IMR-90 (cell line): ENCODE data around the gene SYVN1. TPM values are rescaled to one million over a fixed set of nuclear protein-coding genes. Genes with fewer than 3 reads are reported as not detected.

Source experiments
- ATAC-seq: fragments of 200-7000 bp; cut with Tn5 transposase; 2 replicates; pipeline ENCODE4 v1.9.1; 2020; ENCODE audit warnings: low read depth, mild to moderate bottlenecking, moderate library complexity
- BruUV-seq: library from RNA; stranded (reverse); fragments of 400-500 nt; replicated peaks from 2 replicates; lab custom pipeline; 2021; lab: Mats Ljungman, UMichigan
- CTCF ChIA-PET: fragments of 300-600 bp; formaldehyde crosslinking; extraction: SDS; loops from one replicate; lab custom pipeline; 2021; ENCODE audit warnings: antibody characterized with exemption; lab: Yijun Ruan, JAX
- POLR2A ChIA-PET: fragments of 300-600 bp; sonication (Branson Sonifier 250); formaldehyde crosslinking; loops from one replicate; lab custom pipeline; 2022; ENCODE audit warnings: antibody characterized with exemption; ENCODE audit not compliant: unreplicated experiment; lab: Charles Lee
- DNase-seq: peaks from one replicate; pipeline ENCODE4 v3.0.0; 2013
- H2AFZ ChIP-seq: replicated peaks from 2 replicates; pipeline ENCODE3; 2013; ENCODE audit warnings: low read length, mild to moderate bottlenecking; ENCODE audit not compliant: poor library complexity
- H2AK5ac ChIP-seq: 2 replicates; pipeline ENCODE4 v1.6.1; 2013; ENCODE audit warnings: low read depth, low read length, inconsistent platforms
- H2AK9ac ChIP-seq: replicated peaks from 2 replicates; pipeline ENCODE3; 2013; ENCODE audit warnings: mild to moderate bottlenecking, low read depth, low read length, moderate library complexity; ENCODE audit not compliant: poor library complexity
- H2BK120ac ChIP-seq: 2 replicates; pipeline ENCODE4 v1.6.1; 2013; ENCODE audit warnings: low read depth, low read length, inconsistent platforms
- H2BK15ac ChIP-seq: 3 replicates; pipeline ENCODE4 v1.6.1; 2013; ENCODE audit warnings: low read depth, low read length, inconsistent platforms
- H2BK20ac ChIP-seq: 2 replicates; pipeline ENCODE4 v1.6.1; 2013; ENCODE audit warnings: low read depth, mild to moderate bottlenecking, inconsistent platforms, low read length, moderate library complexity
- H2BK5ac ChIP-seq: 2 replicates; pipeline ENCODE4 v1.6.1; 2013; ENCODE audit warnings: mild to moderate bottlenecking, low read depth, low read length, inconsistent platforms; ENCODE audit not compliant: poor library complexity, severe bottlenecking
- H3K14ac ChIP-seq: replicated peaks from 2 replicates; pipeline ENCODE4 v1.6.1; 2013; ENCODE audit warnings: low read depth, low read length, inconsistent platforms
- H3K18ac ChIP-seq: 2 replicates; pipeline ENCODE4 v1.6.1; 2013; ENCODE audit warnings: low read depth, low read length, control low read depth
- H3K23ac ChIP-seq: 2 replicates; pipeline ENCODE4 v1.6.1; 2013; ENCODE audit warnings: low read depth, low read length, inconsistent platforms
- H3K27ac ChIP-seq: 2 replicates; pipeline ENCODE4 v1.5.1; 2013; ENCODE audit warnings: mild to moderate bottlenecking, control low read depth, low read length; ENCODE audit not compliant: insufficient read depth
- H3K27me3 ChIP-seq: 2 replicates; pipeline ENCODE4 v1.6.1; 2013; ENCODE audit warnings: low read length; ENCODE audit not compliant: control insufficient read depth, insufficient read depth
- H3K36me3 ChIP-seq: 2 replicates; pipeline ENCODE4 v1.6.1; 2013; ENCODE audit warnings: low read length, mixed read lengths; ENCODE audit not compliant: control insufficient read depth, insufficient read depth
- H3K4ac ChIP-seq: 2 replicates; pipeline ENCODE4 v1.6.1; 2013; ENCODE audit warnings: low read depth, low read length, inconsistent platforms
- H3K4me1 ChIP-seq: 2 replicates; pipeline ENCODE4 v1.6.1; 2013; ENCODE audit warnings: low read length, mixed read lengths; ENCODE audit not compliant: control insufficient read depth, insufficient read depth
- H3K4me2 ChIP-seq: 2 replicates; pipeline ENCODE4 v1.6.1; 2013; ENCODE audit warnings: low read depth, mild to moderate bottlenecking, control low read depth, low read length, moderate library complexity
- H3K4me3 ChIP-seq: 2 replicates; pipeline ENCODE4 v1.5.1; 2013; ENCODE audit warnings: low read depth, mild to moderate bottlenecking, control low read depth, low read length, moderate library complexity; ENCODE audit not compliant: insufficient read depth
- H3K56ac ChIP-seq: 2 replicates; pipeline ENCODE4 v1.6.1; 2013; ENCODE audit warnings: low read length, inconsistent platforms; ENCODE audit not compliant: insufficient read depth; ENCODE audit errors: extremely low read depth
- H3K79me1 ChIP-seq, 2 experiments: 2 replicates each; pipeline ENCODE4 v1.6.1; 2013; ENCODE audit warnings: low read length in 2 of 2, inconsistent platforms in 1 of 2, low read depth in 1 of 2
- H3K9ac ChIP-seq: 2 replicates; pipeline ENCODE4 v1.6.1; 2013; ENCODE audit warnings: low read depth, low read length, control low read depth
- H3K9me1 ChIP-seq: 2 replicates; pipeline ENCODE4 v1.6.1; 2013; ENCODE audit warnings: low read length, inconsistent platforms; ENCODE audit not compliant: insufficient read depth
- H3K9me3 ChIP-seq: 2 replicates; pipeline ENCODE4 v1.6.1; 2013; ENCODE audit warnings: low read length; ENCODE audit not compliant: control insufficient read depth, insufficient read depth
- H4K20me1 ChIP-seq: 2 replicates; pipeline ENCODE4 v1.6.1; 2013; ENCODE audit warnings: low read length, inconsistent platforms; ENCODE audit not compliant: insufficient read depth
- H4K5ac ChIP-seq: 2 replicates; pipeline ENCODE4 v1.6.1; 2013; ENCODE audit warnings: mild to moderate bottlenecking, low read depth, low read length, control low read depth
- H4K8ac ChIP-seq, 2 experiments: 2 replicates each; pipeline ENCODE4 v1.6.1; 2013; ENCODE audit warnings: low read depth in 2 of 2, low read length in 2 of 2, control low read depth in 1 of 2, inconsistent platforms in 1 of 2
- H4K91ac ChIP-seq: 2 replicates; pipeline ENCODE4 v1.6.1; 2013; ENCODE audit warnings: low read depth, low read length, inconsistent platforms; ENCODE audit not compliant: insufficient read depth
- CEBPB ChIP-seq: IDR thresholded peaks from 2 replicates; pipeline ENCODE4 v1.6.1; 2012; ENCODE audit warnings: low read depth, low read length, improper control_type of control experiment
- FOS ChIP-seq: fragments of 150-350 bp; IDR thresholded peaks from 2 replicates; pipeline ENCODE4 v1.6.1; 2016; ENCODE audit warnings: low read depth, low read length
- MAZ ChIP-seq: IDR thresholded peaks from 2 replicates; pipeline ENCODE4 v1.6.1; 2012; ENCODE audit warnings: low read depth, mild to moderate bottlenecking, low read length, improper control_type of control experiment, moderate library complexity, borderline replicate concordance
- RCOR1 ChIP-seq: IDR thresholded peaks from 2 replicates; pipeline ENCODE4 v1.6.1; 2012; ENCODE audit warnings: mild to moderate bottlenecking, low read length, improper control_type of control experiment; ENCODE audit not compliant: insufficient replicate concordance
- RFX5 ChIP-seq: IDR thresholded peaks from 2 replicates; pipeline ENCODE4 v1.8.0; 2012; ENCODE audit warnings: low read depth, mild to moderate bottlenecking, low read length, moderate library complexity
- WGBS, 2 experiments: methylation state at CpG; one replicate each; pipeline versions ENCODE4 v1.1.5 to v1.1.7; 2013; ENCODE audit warnings: missing lambda C conversion rate in 2 of 2; ENCODE audit not compliant: insufficient read length in 1 of 2; ENCODE audit errors: extremely low coverage in 2 of 2; 5-methylcytosine and 5-hydroxymethylcytosine counted together
- dilution Hi-C: fragments of 300-500 bp; cut with HindIII; formaldehyde crosslinking; loops from one replicate; pipeline ENCODE4 v1.14.3; 2018; ENCODE audit warnings: low sequenced_read_pairs; ENCODE audit not compliant: unreplicated experiment
- in situ Hi-C: fragments of 300-500 bp; cut with MboI; formaldehyde crosslinking; loops from 3 replicates; pipeline ENCODE4 v1.14.3; 2019; ENCODE audit warnings: low sequenced_read_pairs, inconsistent platforms, mixed read lengths
- intact Hi-C: fragments of 100-400 bp; cut with micrococcal nuclease; formaldehyde crosslinking; loops from 2 replicates; pipeline ENCODE4 v1.10.0; 2022
- polyA plus RNA-seq, 3 experiments: library from polyadenylated mRNA; depleted of rRNA; stranded (reverse); fragments of >200 nt; gene quantifications; 2 replicates each; pipeline ENCODE4 v1.2.3, GENCODE V29; 2012; ENCODE audit warnings: low replicate concordance in 1 of 3
- total RNA-seq: library from RNA; depleted of rRNA; stranded (reverse); fragments of >200 nt; gene quantifications from 2 replicates; pipeline ENCODE4 v1.2.3, GENCODE V29; 2012
- TF ChIP-seq, protein P1 (sequence below): fragments of 150-350 bp; IDR thresholded peaks from 2 replicates; pipeline ENCODE4 v1.6.1; 2016; ENCODE audit warnings: low read depth, mild to moderate bottlenecking, low read length, moderate library complexity, borderline replicate concordance
- TF ChIP-seq, protein P2 (sequence below): fragments of 150-350 bp; IDR thresholded peaks from 2 replicates; pipeline ENCODE4 v1.6.1; 2017; ENCODE audit warnings: mild to moderate bottlenecking, antibody characterized with exemption, low read length, low read depth

SYVN1 gene
- total and polyA plus RNA-seq, 2 of the 4 experiments (the other 2 are of a cell fraction): 9.5 to 52.9 TPM

DNA sequence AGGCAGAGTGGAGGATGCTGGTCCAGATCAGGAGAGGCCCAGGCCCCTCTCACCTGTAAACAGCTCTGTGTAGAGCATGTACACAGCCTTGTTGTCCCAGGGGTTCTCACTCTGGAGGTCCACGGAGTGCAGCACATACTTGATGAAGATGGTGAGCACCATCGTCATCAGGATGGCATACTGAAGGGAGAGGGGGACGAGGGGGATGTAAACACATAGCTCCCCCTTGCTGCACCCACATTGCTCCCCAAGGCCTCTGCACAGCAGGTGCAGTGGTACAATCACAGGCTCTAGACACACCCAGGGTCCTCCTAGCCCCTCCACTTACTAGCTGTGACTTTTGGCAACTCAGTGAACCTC is 2.9 kb downstream of the SYVN1 start:
- CTCF ChIA-PET: no interaction called here
- peaks cover 17% of the 10 kb centered on the region for H3K9me1 ChIP-seq
- no peak overlapping the region for H4K8ac ChIP-seq
- H3K23ac ChIP-seq: no peak overlapping the region
- H3K4me3 ChIP-seq: no peak overlapping the region
- H2BK120ac ChIP-seq: no peak overlapping the region
- no peak for TF ChIP-seq CEBPB
- no peak for TF ChIP-seq RFX5
- no peak for TF ChIP-seq FOS
- TF ChIP-seq RCOR1: no peak
- TF ChIP-seq MAZ: no peak
- TF ChIP-seq, protein P1, sequence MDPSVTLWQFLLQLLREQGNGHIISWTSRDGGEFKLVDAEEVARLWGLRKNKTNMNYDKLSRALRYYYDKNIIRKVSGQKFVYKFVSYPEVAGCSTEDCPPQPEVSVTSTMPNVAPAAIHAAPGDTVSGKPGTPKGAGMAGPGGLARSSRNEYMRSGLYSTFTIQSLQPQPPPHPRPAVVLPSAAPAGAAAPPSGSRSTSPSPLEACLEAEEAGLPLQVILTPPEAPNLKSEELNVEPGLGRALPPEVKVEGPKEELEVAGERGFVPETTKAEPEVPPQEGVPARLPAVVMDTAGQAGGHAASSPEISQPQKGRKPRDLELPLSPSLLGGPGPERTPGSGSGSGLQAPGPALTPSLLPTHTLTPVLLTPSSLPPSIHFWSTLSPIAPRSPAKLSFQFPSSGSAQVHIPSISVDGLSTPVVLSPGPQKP: no peak
- TF ChIP-seq, protein P2, sequence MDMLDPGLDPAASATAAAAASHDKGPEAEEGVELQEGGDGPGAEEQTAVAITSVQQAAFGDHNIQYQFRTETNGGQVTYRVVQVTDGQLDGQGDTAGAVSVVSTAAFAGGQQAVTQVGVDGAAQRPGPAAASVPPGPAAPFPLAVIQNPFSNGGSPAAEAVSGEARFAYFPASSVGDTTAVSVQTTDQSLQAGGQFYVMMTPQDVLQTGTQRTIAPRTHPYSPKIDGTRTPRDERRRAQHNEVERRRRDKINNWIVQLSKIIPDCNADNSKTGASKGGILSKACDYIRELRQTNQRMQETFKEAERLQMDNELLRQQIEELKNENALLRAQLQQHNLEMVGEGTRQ: no peak
- no peak overlapping the region for H4K91ac ChIP-seq
- H3K18ac ChIP-seq: no peak overlapping the region
- no peak overlapping the region for H2BK15ac ChIP-seq
- POLR2A ChIA-PET: interaction anchor here (1.0 kb wide), 1 partner anchor 10 kb away, joined by 3 read pairs; the partner anchor contains the start of genes FAU and MRPL49
- no peak for ATAC-seq
- no peak overlapping the region for H3K4me2 ChIP-seq
- in situ Hi-C loops: no loop called here
- peaks cover 24 to 55% of the 10 kb centered on the region in 2 experiments for H3K79me1 ChIP-seq
- H2BK5ac ChIP-seq: no peak overlapping the region
- dilution Hi-C loops: no loop called here
- peaks cover 6% of the 10 kb centered on the region; the same call in 1 of the 2 replicates for H3K4me1 ChIP-seq
- H2BK20ac ChIP-seq: no peak overlapping the region
- H2AK5ac ChIP-seq: no peak overlapping the region
- H4K5ac ChIP-seq: no peak overlapping the region
- H3K9me3 ChIP-seq: no peaks in the 10 kb centered on the region
- H3K27ac ChIP-seq: no peak overlapping the region
- H2AK9ac ChIP-seq: no peak overlapping the region
- peaks cover 61% of the 10 kb centered on the region for H3K36me3 ChIP-seq
- H2AFZ ChIP-seq: no peak overlapping the region
- H3K14ac ChIP-seq: no peak overlapping the region
- no CpG with 5 or more reads among the region's 3 CpGs for WGBS, 2 experiments
- no peak overlapping the region for H3K56ac ChIP-seq
- H3K27me3 ChIP-seq: no peaks in the 10 kb centered on the region
- no peak overlapping the region for H3K4ac ChIP-seq
- peaks cover 37% of the 10 kb centered on the region for H4K20me1 ChIP-seq
- BruUV-seq: no TSS peak
- no peak for DNase-seq
- intact Hi-C loops: no loop called here
- no peak overlapping the region for H3K9ac ChIP-seq
